ENCODE results near the gene PPP1R15B.

Gene PPP1R15B

DNA sequence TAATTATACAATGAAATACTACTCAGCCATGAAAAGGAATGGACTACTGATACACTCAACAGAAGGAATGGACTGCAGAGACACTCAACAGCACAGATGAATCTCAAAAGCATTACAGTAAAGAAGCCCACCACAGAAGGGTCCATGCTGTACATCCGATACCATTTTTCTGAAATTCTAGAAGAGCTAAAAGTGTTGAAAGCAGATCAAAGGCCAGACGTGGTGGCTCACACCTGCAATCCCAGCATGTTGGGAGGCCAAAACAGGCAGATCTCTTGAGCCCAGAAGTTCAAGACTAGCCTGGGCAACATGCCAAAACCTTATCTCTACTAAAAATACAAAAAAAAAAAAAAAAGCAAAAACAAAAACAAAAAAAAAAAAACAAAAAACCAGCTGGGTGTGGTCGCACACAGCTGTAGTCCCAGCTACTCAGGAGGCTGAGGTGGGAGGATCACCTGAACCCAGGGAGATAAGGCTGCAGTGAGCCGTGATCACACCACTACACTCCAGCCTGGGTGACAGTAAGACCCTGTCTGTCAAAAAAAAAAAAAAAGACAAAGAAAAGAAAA is 15.5 kb downstream of the PPP1R15B start:
- TF ChIP-seq, protein P1, sequence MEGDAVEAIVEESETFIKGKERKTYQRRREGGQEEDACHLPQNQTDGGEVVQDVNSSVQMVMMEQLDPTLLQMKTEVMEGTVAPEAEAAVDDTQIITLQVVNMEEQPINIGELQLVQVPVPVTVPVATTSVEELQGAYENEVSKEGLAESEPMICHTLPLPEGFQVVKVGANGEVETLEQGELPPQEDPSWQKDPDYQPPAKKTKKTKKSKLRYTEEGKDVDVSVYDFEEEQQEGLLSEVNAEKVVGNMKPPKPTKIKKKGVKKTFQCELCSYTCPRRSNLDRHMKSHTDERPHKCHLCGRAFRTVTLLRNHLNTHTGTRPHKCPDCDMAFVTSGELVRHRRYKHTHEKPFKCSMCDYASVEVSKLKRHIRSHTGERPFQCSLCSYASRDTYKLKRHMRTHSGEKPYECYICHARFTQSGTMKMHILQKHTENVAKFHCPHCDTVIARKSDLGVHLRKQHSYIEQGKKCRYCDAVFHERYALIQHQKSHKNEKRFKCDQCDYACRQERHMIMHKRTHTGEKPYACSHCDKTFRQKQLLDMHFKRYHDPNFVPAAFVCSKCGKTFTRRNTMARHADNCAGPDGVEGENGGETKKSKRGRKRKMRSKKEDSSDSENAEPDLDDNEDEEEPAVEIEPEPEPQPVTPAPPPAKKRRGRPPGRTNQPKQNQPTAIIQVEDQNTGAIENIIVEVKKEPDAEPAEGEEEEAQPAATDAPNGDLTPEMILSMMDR (IDR thresholded peaks at IDR 0.05; ENCODE audit: extremely low read depth, missing control alignments), result no peak

DNA sequence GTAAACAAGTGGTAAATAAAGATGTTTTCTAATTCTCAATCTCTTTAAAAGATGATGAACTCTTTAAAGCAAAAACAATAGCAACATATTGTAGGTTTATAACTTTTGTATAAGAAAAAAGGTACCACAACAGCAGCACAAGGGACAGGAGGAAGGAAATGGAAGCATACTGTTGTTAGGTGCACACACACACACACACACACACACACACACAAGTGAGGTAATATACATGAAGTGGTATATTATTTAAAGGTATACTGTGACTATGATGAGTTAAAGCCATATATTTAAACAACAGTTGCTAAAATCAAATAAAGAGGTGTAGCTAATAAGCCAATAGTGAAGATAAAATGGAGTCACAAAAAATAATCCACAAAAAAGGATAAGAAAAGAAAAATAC is 20.0 kb downstream of the PPP1R15B start:
- no peak for DNase-seq (ENCODE audit: low spot score)
- TF ChIP-seq, protein P1 (IDR thresholded peaks at IDR 0.05; ENCODE audit: extremely low read depth, missing control alignments), result no peak

More for the DNA sequence above, 15.5 kb downstream of the PPP1R15B start:
- DNase-seq (ENCODE audit: low spot score), result no peak

DNA sequence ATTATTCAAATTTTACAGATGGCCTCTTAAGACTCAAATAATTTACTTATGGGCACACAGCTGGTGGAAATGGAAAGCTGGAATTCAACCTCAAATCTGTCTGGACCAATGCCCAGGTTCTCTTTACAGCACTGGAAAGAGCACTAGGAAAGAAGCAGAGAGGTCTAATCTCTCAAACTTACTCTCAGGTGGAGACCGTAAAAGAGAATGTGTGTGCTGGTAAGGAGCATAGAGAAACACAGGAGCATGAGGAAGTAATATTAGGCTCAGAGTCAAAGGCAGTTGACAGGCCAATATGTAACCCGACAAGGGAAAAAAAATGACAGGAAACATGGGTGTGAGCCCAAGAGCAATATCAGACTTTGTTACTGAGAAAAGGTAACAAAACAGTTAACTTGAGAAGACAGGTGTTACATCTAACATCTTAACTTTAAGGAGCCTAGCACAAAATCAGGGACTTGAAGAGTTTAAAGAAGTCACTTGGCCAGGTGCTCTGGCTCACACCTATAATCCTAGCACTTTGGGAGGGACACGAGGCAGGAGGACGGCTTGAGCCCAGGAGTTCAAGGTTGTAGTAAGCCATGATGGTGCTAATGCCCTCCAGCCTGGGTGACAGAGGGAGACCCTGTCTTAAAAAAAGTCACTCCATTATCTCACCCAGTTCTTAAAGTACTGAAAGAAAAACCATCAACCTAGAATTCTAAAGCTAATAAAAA is 20.7 kb downstream of the PPP1R15B start:
- TF ChIP-seq, protein P1 (IDR thresholded peaks at IDR 0.05; ENCODE audit: extremely low read depth, missing control alignments), result no peak
- no peak for DNase-seq (ENCODE audit: low spot score)

DNA sequence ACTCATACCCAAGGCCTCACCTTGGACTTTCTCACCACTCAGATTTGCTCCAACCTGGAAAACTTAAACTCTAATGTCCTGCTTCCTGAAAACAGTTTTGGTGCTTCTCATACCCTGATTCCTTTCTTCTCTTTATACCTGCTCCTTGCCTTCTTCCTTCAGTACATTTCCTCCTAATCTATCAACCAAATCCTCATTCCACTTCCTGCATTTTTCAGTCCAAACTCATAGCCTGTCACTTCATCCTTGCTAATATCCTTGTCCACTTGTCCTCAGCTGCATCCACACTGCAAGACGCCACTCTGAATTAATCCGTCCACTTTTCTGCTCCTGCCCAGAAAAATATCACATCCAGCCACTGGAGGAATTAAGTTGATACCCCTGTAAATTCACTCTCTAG is 25.9 kb downstream of the PPP1R15B start:
- no peak for DNase-seq (ENCODE audit: low spot score)
- TF ChIP-seq, protein P1 (IDR thresholded peaks at IDR 0.05; ENCODE audit: extremely low read depth, missing control alignments), result no peak

DNA sequence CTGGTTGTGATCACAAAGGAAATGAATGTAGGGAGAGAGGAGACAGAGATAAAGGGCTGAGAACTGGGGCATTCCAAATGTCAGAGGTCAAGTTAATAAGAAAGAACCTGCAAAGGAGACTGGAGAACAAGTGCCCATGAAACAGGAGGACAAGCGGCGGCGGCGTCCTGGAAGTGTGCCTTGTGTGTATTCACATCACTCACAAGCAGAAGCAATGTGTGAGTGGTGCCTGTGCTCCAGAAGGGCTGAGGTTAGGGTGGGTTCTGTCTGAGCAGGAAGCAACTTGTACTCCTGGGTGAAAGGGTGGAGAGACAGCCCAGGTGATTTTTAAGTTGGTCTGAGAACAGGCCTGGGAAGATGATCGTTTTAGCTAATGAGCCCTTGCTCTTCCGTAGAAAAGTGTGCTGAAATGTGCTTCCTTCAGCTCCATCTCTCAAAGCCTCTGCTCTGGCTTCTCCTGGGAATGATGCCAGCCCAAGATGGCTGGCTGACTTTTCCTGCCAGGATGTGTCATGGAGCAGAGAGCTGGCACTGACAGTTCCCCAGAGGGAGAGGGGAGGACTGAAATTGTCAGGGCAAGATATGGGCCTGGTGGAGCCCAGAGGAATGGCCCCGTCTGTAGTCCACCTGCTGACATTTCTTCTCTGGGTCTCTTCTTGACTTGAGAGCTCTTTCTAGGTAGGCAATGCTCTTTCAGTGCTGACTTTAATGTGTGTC is 26.8 kb downstream of the PPP1R15B start:
- no peak for DNase-seq (ENCODE audit: low spot score)

DNA sequence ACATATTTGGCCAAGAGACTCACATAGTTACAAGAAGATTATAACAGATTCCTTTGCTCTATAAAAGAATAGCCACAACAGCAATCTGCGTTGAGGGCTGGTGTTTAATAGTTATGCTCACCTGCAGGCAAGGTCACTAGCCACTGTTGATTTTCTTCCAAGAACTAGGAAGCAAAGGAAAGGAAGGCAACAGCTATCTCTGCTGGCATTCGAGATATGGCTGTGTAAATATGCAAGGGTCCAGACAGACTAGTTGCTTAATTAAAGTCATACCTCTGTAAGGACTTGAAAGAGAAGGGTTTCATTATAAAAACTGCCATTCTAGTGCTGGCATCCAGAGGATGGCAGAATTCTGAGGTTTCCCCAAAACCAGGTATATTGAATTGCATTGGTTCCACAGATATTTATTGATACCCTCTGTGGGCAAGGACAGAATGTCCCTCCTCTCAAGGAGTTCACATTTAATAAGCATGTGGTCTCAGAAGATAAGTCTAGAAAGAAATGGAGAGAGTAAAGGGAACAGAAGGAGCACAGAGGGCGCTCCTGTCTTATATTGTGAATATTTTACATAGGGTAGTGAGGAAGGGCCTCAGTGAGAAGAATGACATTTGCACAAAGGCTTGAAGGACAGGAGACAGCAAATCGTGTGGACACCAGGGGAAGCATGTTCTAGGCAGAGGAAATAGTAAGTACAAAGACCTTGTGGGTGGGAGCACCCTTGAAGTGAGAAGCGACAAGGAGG is 28.3 kb downstream of the PPP1R15B start:
- no peak for DNase-seq (ENCODE audit: low spot score)
- TF ChIP-seq, protein P1 (IDR thresholded peaks at IDR 0.05; ENCODE audit: extremely low read depth, missing control alignments), result no peak

More for the DNA sequence above, 26.8 kb downstream of the PPP1R15B start:
- TF ChIP-seq, protein P1 (IDR thresholded peaks at IDR 0.05; ENCODE audit: extremely low read depth, missing control alignments), result no peak
